ENCODE data around the gene NECAP2.
"Not testable (repeated sequence)": the region's sequence is repeated elsewhere in the genome, so short reads cannot be mapped to it uniquely, and the experiment has no call there.

Gene NECAP2

DNA sequence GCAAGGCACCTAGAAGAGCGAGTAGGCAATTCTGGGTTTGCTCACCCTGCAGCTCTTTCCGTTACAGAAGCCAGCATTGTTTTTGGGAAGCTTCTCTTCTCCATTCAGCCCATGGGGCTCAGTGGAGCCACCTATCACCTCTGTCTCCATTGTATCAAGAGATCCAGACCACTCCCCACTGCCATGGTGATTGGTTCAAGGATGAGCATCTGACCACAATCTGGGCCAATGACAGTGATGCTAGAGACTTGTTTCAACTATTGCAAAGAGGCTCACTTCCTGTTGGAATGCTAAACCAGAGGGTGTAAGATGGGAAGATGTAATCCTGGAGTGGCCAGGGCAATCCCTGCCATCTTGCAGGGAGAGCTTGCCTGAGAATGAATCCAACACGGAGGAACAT, 9.9 kb upstream of the NECAP2 start:
- no peak for DNase-seq

DNA sequence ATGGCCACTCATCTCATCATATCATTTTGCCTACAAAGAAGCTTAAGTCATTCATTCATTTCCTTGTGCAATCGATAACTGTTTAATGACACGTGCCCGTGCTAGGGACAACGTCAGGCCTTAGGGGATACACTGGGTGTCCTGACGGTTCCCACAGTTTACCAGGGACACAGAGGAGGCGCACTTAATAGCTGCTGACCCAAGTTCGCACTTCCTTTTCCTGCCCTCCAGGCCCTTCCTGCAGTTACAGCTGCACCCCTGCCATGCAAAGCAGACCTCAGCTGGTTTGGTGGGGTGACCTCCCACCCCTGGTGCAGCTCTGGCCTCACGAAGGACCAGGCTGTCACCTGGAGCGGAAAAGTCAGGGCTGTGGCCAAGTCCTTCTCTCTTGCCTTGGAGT, 7.5 kb upstream of the NECAP2 start:
- DNase-seq: no peak

DNA sequence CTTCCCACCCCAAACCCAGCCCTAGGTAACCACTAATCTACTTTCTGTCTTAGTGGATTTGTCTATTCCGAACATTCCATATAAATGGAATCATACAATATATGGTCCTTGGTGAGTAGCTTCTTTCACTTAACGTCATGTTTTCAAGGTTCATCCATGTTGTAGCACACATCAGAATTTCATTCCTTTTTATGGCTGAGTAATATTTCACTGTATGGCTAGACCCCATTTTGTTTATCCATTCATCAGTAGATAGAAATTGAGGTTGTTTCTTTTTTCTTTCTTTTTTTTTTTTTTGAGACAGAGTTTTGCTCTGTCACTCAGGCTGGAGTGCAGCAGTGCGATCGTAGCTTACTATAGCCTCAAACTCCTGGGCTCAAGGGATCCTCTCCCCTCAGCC, 6.5 kb upstream of the NECAP2 start:
- no peak for DNase-seq

DNA sequence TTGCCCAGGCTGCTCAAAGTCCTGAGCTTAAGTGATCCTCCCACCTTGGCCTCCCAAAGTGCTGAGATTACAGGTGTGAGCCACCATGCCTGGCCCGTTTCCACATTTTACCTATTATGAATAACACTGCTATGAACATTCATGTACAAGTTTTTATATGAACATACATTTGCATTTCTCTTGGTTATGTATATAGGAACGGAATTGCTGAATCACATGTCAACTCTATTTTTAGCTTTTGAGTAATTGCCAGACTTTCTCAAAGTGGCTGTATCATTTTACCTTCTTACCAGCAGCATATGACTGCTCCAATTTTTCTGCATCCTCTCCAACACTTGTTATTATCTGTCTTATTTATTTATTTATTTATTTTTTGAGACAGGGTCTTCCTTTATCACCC, 6.0 kb upstream of the NECAP2 start:
- DNase-seq: no peak

DNA sequence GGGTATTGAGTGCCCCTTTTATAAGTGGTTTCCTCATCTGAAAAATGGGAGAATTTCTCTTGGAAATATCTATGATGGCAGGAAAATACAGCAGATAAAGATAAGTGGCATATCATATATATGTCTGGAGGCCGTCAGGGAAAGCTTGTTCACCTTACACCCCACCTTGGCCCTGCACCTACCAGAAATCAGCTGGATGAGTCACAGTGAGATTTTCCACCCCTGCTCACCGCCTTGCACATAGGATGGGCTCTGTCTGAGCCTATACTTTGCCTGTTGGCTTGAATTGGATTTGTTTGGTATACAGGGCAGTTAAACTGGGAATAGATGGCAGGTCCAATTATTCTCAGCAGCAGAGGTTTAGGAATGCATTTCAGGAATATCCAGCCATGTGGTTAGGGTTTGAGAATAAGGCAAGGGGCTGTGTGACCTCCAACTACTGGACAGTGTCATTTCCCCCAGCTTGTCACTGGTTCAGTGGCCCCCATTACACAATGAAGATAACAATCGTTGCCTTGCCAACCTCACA, 3.5 kb upstream of the NECAP2 start, which contains the start of gene SPATA21:
Gene SPATA21 (minus strand): TSS at position 479 of the 529 bp plus-strand sequence. CDS start 6,053 bp downstream, outside the sequence.
- DNase-seq: no peak

DNA sequence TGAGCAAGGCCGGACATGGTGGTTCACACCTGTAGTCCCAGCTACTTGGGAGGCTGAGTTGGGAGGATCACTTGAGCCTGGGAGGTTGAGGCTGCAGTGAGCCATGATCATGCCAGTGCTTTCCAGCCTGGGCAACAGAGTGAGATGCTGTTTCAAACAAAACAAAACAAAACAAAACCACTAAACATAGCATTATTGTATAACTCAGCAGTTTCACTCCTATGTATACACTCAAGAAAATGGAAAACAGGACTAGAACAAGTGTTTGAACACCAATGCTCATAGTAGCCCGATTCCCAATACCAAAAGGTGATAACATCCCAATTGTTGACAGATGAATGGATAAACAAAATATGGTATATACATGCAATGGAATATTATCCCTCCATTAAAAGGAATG, 2.0 kb upstream of the NECAP2 start:
- DNase-seq: no peak

DNA sequence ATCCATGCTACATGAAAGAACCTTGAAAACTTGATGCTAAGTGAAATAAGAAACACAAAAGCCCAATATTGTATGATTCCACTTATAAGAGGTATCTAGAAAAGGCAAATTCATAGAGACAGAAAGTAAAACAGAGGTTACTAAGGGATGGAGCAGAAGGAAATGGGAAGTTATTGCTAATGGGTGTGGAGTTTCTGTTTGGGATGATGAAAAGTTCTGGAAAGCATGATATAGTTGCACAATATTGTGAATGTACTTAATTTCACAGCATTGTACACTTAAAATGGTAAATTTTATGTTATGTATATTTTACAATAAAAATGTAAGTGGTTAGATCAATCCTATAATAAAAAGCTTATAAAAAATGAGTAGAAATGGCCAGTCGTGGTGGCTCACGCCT, 1.6 kb upstream of the NECAP2 start:
- no peak for DNase-seq

DNA sequence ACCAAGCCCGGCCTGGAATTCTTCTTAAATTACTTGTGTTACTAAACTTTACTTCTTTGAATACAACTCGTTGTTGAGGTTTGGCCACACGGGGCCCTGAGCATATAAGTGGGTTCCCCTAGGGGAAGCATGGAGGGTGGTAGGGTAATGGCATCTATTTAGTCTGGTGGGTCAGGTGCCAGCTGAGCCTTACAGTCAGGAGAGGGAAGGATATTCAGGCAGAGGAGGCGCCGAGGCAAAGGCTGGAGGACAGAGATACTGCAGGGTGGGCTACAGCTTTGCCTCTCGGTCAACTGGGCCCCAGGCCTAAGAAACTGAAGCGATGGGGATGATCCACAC, 424 bp upstream of the NECAP2 start:
- no peak for DNase-seq

DNA sequence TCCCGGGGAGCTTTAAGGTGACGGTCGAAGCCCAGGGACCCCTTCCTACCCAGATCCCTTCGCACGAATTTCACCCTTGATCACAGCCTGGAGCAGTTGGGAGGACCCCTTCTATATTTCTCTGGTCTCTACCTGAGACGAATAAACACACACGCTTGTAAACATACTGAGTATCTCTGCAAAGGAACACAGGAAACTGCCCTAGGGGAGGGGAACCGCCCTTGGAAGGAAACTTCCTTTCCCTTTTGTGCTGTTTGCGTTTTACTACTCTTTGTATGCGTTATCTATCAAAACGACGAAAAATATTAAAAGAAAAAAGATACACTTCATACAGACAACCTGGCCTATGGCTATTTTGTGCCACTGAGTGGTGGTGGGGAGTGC, 750 bp downstream of the NECAP2 start:
- no peak for DNase-seq

DNA sequence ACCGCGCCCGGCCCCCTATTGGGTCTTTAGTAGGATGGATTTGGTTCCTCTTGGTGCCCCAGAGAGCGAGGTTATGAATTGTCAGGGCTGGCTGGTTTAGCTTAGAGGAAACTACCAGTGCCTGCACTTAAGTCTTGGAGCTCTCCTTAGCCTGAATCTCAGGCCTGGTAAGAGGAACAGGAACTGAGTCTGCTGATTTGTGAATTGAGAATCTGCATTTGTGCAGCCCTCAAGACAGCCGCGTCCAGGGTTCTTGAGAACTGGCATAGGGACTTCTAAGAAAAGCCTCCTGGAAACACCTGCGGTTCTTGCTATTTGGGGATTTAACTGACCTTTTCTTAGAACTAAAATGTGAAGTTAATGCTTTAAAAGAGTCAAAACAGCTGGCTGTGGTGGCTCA, 1.7 kb downstream of the NECAP2 start:
- no peak for DNase-seq

DNA sequence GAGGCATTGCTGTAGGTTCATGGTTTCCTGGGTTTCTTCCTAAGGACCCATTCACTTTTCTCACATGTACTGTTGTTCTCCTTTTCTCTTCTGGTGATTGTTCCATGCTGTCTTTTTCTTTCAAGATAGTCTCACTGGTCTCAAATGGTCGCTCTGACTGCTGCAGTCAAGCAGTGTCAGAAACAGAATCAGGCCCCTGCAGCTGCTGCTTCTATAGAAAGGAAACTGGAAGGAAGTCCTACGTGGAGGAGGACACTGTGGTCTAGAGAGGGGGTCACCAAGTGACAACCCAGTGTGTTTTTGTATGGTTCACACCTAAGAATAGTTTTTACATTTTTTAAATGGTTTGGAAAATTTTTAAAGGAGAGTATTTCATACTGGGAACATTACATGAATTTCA, 2.4 kb downstream of the NECAP2 start:
- no peak for DNase-seq

DNA sequence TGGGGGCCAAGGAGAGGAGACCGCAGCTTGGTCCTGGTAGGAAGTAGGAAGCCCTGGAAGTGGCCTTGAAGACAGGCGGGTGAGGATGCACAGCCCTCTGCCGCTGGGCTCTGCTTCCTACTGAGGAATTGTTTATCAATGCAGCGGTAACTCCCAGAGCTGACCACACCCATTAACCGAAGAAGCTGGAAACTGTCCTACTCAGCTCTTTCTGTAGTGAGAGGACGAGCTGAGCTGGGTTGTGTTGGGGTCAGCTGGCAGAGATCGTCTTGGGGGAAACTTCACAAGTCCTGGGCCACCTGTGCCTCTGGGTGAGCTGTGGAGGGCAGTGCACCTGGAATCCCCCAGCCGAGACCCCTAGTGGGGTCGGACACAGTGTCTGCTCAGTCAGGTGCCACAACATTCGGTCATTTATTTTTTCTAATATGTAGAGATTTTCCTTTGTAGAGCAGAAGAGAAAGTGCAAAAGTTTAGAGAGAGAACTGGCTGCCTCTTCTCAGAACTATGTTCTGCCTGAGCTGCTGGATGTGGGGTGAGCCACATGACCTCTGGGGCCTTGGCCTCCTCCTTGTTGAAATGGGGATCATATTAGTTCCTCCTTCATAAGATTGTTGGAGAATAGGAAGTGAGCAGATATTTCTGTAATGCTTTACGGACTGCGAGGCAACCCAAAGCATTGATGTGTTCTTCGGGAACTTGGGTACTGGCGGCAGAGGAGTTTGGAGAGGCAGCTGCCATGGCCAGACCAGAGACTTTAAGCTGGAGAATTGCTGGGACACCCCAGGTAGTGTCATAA, 3.6 kb downstream of the NECAP2 start:
- no peak for DNase-seq

DNA sequence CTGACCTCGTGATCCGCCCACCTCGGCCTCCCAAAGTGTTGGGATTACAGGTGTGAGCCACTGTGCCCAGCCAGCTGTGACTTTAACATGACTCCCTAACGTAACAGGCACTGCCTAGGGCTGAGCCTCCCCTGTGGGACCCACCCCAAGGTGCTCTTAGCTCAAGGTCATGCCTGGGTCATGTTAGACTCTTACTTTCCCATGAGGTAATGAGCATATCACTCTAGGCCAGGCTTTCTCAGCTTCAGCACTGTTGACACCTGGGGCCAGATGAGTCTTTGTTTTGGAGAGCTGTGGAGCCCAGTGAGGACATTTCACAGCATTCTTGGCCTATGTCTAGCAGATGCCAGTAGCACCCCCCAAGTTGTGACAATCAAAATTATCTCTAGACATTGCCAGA, 4.5 kb downstream of the NECAP2 start:
- no peak for DNase-seq

DNA sequence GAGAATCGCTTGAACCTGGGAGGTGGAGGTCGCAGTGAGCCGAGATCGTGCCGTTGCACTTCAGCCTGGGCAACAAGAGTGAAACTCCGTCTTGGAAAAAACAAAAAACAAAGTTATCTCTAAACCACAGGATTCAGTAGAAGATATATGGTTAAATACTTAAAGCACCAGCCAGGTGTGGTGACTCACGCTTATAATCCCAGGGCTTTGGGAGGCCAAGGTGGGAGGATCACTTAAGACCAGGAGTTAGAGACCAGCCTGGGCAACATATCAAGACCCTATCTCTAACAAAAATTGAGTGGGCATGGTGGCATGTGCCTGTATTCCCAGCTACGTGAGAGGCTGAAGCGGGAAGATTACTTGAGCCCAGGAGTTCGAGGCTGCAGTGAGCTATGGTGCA, 5.6 kb downstream of the NECAP2 start:
- DNase-seq: no peak

DNA sequence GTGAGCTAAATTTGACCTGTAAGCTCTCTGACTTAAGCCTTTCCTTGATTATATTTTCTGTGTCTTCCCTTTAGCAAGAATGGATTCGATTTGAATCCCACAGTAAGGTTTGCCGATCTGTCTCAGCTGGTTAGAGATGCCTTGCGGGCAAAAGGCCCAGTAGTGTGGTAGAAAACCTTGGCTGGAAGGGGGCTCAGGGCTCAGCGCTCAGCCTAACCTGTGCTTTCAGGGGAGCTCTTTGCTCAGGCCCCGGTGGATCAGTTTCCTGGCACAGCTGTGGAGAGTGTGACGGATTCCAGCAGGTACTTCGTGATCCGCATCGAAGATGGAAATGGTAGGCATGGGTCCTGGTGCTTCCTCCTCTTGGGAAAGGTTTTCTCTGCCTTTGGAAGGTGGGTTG, 7.1 kb downstream of the NECAP2 start:
- no peak for DNase-seq

DNA sequence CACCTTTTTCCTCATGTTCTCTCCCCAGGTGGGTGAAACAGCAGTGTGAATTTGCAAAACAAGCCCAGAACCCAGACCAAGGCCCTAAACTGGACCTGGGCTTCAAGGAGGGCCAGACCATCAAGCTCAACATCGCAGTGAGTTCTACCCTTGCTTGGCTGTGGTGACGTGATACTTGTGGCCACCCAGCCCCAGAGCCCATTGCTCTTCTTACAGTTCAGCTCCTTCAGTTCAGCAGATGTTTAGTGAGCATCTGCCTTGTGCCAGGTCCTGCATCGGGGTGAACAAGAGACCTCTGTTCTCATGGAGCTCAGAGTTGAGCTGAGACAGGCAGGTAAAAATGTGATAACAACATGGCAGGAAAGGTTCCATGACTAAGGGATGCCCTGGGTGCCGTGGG, 8.5 kb downstream of the NECAP2 start:
- no peak for DNase-seq

DNA sequence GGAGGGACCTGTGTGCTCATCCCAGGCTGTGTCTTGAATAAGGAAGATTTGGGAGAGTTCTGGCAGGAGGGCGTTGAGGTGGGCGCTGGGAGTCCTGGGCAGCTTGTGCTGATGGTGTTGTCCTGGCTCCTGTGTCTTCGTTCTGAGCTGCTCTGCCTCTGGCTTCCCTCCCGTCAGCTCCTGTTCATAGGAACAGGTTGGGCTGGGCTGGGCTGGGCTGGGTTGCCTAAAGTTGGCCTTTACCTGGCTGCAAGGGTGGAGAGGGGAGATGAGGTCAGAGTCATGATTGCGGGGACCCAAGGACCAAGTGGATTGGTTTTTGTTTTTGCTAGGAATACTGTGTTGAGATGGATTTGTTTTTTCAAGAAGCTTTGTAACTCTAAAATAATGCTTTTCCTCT, 9.1 kb downstream of the NECAP2 start:
- no peak for DNase-seq

DNA sequence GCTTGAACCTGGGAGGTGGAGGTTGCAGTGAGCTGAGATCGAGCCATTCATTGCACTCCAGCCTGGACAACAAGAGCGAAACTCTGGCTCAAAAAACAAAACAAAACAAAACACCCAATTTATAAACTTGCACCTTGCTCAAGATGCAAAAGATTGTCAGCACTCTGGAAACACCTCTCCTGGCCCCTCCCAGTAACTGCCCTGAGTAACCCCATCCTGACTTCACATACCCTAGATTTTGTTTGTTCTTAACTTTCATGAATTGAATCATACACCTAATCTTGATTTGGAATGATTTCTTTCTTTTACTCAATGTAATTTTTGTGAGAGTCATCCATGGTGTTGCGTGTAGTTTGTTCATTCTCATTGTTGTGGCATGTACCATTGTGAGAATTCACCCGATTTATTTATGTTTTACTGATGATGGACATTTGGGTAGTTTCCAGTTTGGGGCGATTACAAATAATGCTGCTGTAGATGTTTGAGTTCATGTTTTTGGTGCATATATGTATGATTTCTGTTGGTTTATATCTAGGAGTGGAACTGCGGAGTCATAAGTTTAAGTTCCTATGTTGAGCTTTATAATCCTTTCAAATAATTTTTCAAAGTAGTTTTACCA, 10.4 kb downstream of the NECAP2 start:
- no peak for DNase-seq

DNA sequence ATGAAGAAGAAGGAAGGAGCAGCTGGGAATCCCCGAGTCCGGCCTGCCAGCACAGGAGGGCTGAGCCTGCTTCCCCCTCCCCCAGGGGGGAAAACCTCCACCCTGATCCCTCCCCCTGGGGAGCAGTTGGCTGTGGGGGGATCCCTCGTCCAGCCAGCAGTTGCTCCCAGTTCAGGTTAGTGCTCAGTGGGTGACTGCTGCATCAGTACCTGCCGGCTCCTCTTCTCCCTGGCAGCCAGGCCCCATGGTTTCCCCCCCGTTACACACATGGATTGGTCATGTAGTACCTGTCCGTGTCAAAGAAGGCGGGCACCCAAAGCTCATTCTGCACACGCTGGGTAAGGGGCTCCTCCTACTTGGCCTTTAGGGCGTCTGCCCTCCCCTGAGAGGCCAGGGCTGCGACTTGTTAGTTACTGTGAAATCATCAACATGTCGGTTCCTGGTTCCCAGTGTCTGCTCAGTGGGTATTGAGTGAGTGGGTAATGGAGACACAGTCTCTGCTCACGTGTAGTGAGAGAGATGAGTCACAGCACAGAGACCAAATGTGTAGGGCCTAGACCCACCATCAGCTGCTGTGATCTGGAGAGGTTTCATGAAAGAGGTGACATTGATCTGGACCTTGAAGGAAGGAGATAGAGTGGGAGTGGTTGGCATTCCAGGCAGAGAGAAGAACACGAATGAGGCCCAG, 11.5 kb downstream of the NECAP2 start:
- no peak for DNase-seq

DNA sequence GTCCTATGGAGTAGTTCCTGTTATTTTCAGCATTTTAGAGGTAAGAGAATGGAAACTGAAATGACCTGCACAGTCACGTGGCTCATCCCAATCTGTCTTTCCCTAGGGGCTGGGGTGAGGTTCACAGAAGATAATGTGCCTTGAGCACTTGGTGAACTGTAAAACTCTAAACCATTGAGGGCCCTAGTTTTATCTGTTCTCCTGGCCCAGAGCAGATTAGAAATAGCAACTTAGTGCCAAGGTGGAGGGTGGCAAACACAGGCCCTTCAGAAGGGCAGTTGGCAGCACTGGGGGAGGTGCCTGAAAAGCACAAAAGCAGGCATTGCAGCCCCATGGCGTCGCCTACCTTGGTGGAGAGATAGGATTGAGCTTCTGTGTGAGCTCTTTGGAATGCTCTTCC, 14.4 kb downstream of the NECAP2 start:
- not testable (repeated sequence) for DNase-seq

DNA sequence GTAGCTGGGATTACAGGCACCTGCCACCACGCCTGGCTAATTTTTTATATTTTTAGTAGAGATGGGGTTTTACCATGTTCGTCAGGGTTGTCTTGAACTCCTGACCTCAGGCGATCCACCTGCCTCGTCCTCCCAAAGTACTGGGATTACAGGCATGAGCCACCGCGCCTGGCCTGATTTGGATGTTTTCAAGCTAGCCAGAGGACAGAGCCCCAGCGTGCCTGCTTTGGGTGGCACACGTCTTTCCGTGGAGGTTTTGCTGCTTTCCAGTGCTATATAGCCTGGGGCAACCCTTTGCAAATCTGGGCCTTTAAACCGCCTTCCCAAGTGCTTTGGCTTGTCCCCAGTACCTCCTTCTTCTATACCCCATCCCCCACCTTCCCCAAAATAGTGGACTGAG, 15.6 kb downstream of the NECAP2 start:
- not testable (repeated sequence) for DNase-seq

DNA sequence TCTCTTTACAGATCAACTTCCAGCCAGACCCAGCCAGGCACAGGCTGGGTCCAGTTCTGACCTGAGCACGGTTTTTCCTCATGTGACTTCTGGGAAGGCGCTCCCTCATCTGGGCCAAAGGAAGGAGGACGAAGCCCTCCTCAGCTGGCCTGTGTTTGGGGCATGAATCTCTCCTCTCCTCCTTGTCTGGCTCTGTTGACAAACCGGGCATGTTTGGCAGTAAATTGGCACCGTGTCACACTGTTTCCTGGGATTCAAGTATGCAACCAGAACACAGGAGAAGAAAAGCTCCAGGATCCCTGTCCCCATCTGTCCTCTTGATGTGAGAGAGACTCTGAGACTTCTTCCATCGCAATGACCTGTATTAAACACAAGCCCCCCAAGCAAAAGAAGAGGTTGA, 18.3 kb downstream of the NECAP2 start:
- no peak for DNase-seq

DNA sequence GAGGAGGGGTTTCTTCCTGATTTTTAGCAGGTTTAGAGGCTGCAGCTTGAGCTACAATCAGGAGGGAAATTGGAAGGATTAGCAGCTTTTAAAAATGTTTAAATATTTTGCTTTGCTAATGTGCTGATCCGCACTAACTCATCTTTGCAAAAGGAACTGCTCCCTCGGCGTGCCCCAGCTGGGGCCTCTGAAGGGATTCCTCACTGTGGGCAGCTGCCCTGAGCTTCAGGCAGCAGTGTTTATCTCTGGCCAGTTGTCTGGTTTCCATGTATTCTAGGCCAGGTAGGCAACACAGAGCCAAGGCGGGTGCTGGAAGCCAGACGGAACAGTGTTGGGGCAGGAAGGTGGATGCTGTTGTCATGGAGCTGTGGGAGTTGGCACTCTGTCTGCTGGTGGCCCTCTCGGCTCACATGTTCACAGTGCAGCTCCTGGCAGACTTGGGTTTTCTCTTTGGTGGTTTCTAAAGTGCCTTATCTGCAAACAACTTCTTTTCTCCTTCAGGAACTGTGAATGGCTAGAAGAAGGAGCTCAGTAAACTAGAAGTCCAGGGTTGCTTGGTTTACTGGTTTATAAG, 18.9 kb downstream of the NECAP2 start:
- DNase-seq: no peak

DNA sequence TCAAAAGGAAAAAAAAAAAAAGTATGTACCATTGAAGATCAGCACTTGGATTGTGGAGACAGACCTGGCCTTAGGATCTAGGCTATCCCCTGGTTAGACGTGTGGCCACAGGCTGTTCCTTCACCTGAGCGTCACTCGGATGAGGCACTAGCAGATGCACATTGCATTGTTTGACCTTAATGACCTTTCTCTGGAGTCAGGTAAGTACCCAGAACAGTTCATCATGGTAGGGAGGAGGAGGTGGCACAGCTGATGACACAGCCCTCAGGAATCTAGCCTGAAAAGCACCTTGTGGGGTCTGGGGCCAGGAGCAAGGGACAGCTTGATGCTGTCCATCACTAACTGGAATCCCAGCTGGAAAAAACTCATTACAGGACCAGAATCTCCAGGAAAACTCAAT, 21.2 kb downstream of the NECAP2 start:
- no peak for DNase-seq

All from stimulated activated CD8-positive, alpha-beta memory T cell treated with anti-CD3 and anti-CD28 coated beads, Interleukin-4, amount 100 ng/mL, for 48 hours (primary cell).